ELR (cell line): Measurements from ENCODE around the gene CDKL4.
"Not testable (repeated sequence)": the region's sequence is repeated elsewhere in the genome, so short reads cannot be mapped to it uniquely, and the experiment has no call there.

Experiments used
- DNase-seq: peaks from one replicate; pipeline ENCODE4 v3.0.0-alpha.2; 2015; ENCODE audit warnings: low read depth

CDKL4 gene

DNA sequence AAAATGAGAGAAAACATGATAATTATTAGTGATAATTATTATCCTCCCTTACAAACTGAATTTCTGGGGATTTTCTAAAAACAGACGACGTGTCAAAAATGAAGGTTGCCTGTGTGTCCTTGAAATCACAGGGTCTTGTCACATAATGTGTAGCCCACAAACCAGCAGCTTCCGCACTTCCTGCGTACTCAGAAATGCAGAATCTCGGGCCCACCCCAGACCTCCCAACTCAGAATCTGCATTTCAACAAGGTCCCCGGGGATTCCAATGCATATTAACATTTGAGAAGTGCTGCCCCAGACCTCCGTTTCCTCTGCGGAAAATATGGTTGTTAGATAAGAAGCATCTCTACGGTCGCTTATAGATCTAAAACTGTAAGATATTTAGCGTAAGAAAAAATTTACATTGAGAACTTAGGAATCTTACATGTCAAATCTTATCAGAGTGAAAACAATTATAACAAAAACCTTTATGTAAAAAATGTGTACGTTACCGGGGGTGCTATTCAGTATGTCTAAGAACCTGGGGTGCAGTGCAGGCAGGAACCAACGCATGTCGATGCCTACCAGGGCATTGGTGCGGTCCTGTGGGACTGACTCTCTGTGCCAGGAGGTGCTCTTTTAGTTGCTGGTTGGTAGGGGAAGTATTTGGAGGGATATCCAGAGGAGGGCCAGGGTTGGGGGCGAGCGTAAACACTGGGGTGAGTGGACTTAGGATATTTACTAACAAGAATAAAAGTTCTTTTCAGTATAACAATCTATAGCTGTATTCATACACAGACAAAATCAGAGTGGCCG is 15.2 kb downstream of the CDKL4 start:
- no peak for DNase-seq

- DNase-seq, result peak; percentile 66
These were observed 15.9 kb downstream of the CDKL4 start for GRCh38 chr2:39227628-39228412.

DNA sequence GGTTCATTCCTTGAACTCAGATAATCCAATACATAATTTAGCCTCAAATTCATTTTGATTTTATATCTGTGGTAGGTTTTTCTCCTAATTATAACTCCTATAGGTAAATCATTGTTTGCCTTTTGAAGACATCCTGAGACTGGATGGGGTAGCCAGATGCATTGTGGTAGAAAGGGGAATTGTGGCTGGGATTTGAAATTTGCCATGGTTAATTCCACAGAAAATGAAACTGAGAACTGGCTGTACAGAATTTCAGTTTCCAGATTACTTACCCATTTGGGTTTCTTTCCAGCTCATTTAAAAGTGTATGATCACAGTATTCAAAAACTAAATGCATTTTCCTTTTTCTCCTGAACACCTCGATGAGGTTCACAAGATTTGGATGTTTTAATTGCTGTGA is 18.2 kb downstream of the CDKL4 start:
- DNase-seq, result no peak

DNA sequence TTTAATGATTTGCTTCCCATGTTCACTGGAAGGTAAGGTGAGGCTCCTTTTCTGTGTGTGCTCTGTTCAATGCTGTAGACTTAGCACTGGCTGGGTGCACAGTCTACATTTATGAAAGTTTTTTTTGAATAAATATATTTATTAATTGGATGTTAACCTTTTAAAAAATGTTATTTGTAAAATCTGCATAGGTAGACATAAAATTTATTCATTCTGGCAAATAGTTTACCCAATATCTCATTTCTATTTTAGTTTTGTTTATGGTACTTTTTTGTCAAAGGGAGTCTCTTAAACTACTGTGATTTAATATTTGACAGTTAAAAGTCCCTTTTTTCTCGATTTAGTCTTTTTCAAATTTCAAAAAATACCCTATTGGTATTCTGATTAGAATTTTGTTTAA is 19.9 kb downstream of the CDKL4 start:
- no peak for DNase-seq

DNA sequence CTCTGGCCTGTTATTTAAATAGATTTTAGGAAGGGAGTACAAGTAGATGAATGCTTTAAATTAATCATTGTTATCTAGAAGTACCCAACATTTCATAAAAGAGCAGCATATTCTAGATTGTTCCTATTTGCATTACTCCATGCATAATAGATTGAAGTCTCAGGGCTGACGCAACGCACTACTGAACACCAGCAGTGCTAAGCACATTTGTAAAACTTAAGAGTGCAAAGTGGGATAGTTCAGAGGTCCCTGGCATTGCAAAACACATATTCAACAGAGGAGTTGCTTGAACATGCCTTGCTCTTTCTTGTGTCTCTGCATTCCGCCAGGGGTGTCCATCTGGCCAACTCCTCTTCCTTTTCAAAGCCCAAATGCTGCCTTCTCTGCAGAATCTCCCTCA is 22.3 kb downstream of the CDKL4 start:
- no peak for DNase-seq

GRCh38 chr2:39220136-39220535 is 23.6 kb downstream of the CDKL4 start:
- no peak for DNase-seq

GRCh38 chr2:39218391-39218790 is 25.4 kb downstream of the CDKL4 start:
- DNase-seq, result no peak

GRCh38 chr2:39217192-39217550 is 26.6 kb downstream of the CDKL4 start:
- DNase-seq, result no peak

DNA sequence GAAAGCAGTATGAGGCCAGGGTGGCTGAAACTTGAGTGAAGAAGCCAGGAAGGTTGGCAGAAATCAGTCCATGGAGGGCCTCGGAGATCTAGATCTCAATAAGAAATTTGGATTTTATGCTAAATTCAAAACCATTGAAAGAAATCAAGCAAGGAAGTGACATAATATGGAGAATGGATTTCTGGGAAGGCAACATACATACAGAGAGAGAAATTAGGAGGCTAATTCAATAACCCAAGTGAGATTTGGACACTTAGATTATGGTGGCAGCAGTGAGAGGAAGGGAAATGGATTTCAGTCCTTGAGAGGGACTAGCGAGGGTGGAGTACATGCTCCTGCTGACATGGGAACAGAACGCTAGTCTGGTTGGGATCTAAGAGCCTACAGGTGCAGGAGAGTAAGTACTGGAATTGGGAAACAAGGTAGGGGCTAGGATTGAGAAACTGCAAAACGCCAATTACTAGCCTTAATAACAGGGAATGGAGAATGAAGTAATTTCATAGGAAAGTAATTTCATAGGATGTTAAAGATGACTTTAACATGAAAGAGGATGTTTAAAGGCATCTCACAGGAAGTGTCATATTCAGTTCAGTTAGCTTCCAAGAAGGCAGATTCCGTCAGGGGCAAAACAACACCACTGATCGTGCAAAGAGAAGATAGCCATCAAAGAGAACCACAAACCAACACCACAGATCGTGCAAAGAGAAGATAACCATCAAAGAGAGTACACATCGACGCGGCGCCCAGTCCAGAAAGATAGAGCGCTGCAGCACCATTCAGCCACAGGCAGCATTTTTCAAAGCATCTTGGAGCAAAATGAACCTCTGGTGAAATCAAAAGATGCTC is 27.2 kb downstream of the CDKL4 start:
- no peak for DNase-seq

DNA sequence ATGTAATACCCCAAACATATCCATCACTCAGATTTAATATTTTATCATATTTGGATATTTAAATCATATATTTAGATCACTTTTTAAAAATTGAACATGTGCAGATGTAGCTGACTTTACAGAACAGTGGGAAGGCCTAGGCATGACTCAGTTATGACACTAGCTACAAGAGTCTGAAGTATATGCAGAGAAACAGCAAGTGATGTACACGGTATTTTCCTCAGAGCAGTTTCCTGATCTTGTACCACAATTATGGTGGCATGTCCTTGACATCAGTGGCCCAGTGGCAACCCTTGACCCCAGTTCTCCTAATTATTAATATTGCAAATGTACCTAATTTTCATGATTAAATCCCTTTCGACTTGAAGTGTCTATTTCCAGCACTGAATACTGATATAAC is 28.2 kb downstream of the CDKL4 start:
- no peak for DNase-seq

DNA sequence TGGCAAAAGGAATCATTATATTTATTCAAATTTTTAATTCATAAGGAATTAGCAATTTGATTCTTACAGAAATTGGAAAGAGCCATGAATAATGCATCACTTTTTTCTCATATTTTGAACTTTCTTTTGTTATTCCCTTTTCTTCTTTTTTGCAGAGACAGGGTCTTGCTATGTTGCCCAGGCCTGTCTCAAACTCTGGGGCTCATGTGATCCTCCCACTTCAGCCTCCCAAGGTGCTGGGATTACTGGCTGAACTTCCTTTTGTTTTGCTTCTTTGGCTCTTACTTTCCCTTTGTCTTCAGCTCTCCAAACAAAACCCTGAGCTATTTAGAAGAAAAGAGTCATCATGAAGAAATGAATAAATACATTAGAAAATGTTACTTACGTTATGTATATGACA is 30.8 kb downstream of the CDKL4 start:
- no peak for DNase-seq

- DNase-seq, result no peak
These were observed 32.9 kb downstream of the CDKL4 start for GRCh38 chr2:39210846-39211245.

DNA sequence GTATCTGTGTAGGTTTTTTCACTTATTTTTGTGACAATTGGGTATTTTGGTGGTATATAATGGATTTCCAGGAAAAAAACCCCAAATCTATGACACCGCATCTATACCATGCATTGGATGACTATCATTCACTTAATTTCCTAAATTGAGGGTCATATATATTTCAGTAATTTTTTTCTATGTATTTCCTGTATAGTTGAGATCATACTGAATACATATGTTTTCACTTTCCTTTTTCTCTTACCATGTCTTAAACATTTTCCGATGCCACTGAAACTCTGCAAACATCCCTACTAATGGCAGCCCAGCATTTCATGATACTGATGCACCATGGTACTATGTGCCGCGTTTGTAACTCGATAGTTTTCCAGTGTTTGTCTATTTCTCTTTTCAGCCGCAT is 40.4 kb downstream of the CDKL4 start:
- DNase-seq, result no peak

GRCh38 chr2:39202639-39203369 is 41.0 kb downstream of the CDKL4 start:
- peak; percentile 9 for DNase-seq

DNA sequence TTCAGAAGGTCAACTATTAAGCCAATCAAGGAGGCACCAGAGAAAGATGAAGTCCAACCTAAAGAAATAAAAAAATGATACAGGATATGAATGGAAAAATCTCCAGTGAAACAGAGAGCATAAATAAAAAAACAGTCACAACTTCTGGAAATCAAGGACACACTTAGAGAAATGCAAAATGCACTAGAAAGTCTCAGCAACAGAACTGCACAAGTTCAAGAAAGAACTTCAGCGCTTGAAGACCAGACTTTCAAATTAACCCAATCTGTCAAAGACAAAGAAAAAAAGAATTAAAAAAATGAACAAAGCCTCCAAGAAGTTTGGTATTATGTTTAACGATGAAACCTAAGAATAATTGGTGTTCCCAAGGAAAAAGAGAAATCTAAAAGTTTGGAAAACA is 46.8 kb downstream of the CDKL4 start:
- DNase-seq, result not testable (repeated sequence)

- no peak for DNase-seq
These were observed 49.1 kb downstream of the CDKL4 start for GRCh38 chr2:39194686-39195085.

- DNase-seq, result no peak
These were observed 54.7 kb downstream of the CDKL4 start for GRCh38 chr2:39188960-39189494.

GRCh38 chr2:39183673-39184072 is 60.1 kb downstream of the CDKL4 start:
- DNase-seq, result no peak

DNA sequence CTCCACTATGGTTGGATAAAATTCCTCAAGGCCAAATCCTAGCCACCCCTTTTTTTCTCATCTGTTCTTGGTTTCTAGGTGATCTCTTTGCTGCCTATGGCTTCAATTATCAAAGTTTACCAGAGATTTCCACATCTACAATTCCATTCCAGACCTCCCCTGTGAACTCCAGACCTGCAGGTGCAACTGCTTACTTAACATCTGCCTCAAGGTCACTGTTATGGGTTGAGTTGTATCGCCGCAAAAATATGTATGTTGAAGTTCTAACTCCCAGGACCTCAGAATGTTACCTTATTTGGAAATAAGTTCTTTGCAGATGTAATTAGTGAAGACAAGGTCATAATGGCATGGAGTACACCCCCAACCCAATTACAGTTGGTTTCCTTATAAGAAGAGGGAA is 62.5 kb downstream of the CDKL4 start:
- no peak for DNase-seq

DNA sequence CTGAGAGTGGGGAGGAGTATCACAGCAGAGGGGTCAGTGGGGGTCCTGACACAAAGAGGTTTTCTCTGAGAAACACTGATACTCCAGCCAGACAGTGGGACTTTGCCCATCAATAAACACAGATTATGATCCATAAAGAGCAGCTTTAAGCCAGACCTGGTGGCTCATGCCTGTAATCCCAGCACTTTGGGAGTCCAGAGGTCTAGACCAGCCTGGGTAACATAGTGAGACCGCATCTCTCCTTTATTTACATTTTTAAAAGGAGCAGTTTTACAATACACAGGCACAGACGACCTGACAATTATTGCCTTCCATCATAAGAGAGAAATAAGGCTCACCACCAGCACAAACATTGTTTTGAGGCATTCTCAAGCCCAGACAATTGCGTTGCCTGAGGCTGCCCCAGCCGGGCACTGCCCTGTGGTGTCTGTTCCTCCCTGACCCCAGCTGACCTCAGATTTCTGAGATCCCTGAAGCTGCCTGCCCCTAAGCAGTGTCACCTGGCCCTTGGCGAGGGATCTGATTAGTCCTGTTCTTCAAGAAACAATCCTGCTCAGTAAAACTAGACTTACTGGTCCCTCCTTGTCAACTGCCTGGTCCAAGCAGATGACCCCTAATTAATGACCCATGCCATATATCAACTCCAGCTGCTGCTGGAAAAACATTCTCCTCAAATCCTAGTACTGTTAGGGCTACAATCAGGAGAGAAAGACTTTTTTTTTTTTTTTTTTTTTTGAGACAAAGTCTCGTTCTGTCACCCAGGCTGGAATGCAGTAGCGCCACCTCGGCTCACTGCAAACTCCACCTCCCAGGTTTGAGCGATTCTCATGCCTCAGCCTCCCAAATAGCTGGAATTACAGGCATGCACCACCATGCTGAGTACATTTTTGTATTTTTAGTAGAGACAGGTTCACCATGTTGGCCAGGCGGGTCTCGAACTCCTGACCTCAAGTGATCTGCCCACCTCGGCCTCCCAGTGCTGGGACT is 63.5 kb downstream of the CDKL4 start:
- no peak for DNase-seq
